Left cardiac atrium (tissue), 4 donors: ENCODE data around the gene ASIC2. TPM values are rescaled to one million over a fixed set of nuclear protein-coding genes. Genes with fewer than 3 reads are reported as not detected.
A peak's percentile ranks its signal among the peaks of the same experiment; 100 is the strongest.

Experiments used
- ATAC-seq, 2 donors: fragments of 200-7000 bp; cut with Tn5 transposase; one replicate each; pipeline ENCODE4 v1.9.1; 2020; ENCODE audit warnings: mild to moderate bottlenecking in 2 of 2, moderate library complexity in 2 of 2
- DNase-seq: peaks from one replicate; pipeline ENCODE4 v3.0.0-alpha.2; 2020
- intact Hi-C, 2 donors: fragments of 100-400 bp; cut with DNase I; formaldehyde crosslinking; loops; one replicate each; pipeline versions ENCODE4 v1.14.1 to v1.15.1; 2022 to 2023
- long read RNA-seq: library from polyadenylated mRNA; unstranded; transcript quantifications from one replicate; pipeline ENCODE4 v2.0.0, GENCODE V29; 2021
- total RNA-seq, 2 donors: library from RNA; stranded (reverse); fragmentation: NEBNext Ultra II Directional; extraction: Animal tissue kit (Norgen Biotek cat#: 25700); gene quantifications; one replicate each; pipeline ENCODE4 v1.2.1, GENCODE V29; 2021
- donor health status: DM: no; HTN: yes; CAD: no.
- donor health status: DM: no; HTN: yes; CAD: no; lungs with severe emphysema.
- donor health status: DM: yes; HTN: yes; CAD: no.
- donor health status: Dilated cardiomyopathy.

ASIC2 gene
- under 1 TPM in 1 of 2 donors, not detected in 1; 0.08 TPM for total RNA-seq
- long read RNA-seq: 0 reads

GRCh38 chr17:33292981-33293867, at the start of gene ASIC2:
Gene ASIC2, minus strand, starts transcription at chr17:33293295.
- ATAC-seq: peak; percentile 53 to 80
- DNase-seq: no peak
- intact Hi-C loops: loop anchor here in 1 of 2 donors (10.0 kb wide), 1 partner anchor 58 kb away; no protein-coding TSS in a partner anchor

DNA sequence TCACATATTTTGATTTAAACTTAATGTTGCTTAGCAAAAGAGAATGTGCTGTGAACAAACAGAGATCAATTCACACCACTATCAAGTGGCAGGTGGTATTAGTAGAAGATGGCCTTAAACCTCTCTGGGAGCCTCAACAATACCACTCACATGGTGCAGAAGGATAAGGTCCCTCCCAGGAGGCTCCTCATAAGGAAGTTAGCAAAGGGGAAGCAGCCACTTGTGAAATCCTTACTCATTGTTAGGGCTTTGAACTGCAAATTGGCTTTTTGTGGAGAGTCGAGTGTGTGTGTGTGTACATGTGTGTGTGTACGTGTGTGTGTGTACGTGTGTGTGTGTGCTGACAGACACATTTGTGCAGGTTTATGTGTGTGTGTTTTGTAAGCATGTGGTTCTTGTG, 48.9 kb upstream of the ASIC2 start:
- intact Hi-C loops: no loop called here
- ATAC-seq (no peak), DNase-seq (no peak)

- ATAC-seq (no peak), DNase-seq (no peak)
- intact Hi-C loops: no loop called here
Measured at GRCh38 chr17:33338242-33338641, 45.1 kb upstream of the ASIC2 start.

DNA sequence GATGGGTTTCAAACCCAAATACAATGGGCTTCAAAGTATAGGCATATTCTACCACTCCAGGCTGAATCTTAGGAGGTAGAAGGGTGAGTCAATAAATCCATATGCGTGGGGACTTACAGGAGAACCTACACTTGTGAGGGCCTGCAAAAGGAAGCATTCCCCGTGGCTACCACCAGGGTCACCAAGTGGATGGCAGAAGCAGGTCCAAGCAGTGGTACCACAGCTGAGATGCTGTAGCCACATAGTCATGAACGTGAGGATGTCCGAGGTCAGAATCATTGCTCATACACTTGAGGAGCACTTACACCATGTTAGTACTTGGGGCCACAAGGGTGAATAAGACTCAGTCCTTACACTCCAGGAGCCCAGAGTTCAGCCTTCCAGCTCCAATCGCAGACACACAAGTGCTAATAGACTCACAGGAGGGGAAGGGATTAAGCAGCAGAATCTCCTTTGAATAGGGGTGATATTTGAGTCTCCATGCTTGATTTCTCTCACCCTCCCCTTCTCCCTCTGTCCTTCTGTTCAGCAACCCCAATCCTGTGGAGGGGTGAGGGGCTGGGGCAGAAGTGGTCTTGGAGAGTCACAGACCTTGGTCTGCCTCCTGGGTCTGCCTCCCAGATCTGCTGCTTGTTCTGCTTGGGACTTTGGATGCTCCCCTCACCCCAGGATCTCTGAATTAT, 42.5 kb upstream of the ASIC2 start:
- DNase-seq: no peak
- intact Hi-C loops: no loop called here
- no peak for ATAC-seq

DNA sequence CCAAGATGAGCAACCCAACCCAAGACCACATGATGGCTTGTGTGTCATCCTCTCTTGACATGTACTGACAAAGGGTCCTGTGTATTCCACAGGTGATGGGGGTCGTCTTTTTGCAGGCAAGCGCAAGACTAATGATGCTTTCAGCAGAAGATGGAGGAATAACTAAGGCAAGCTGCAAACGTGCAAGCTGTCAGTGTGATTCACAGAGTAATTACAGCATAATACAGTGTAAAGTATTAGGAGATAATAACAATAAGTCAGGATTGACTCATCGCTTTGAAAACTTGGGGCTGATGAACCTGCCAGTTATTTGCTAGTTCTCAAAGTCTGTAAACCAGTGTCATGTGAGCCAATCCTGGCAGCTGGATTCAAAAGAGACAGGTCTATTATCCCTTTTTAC, 41.6 kb upstream of the ASIC2 start:
- intact Hi-C loops: no loop called here
- DNase-seq (no peak), ATAC-seq (no peak)

- no peak for DNase-seq
- no peak for ATAC-seq
- intact Hi-C loops: no loop called here
Measured at GRCh38 chr17:33330877-33331276, 37.8 kb upstream of the ASIC2 start.

- ATAC-seq: no peak
- intact Hi-C loops: no loop called here
- DNase-seq: no peak
Measured at GRCh38 chr17:33328129-33328528, 35.0 kb upstream of the ASIC2 start.

DNA sequence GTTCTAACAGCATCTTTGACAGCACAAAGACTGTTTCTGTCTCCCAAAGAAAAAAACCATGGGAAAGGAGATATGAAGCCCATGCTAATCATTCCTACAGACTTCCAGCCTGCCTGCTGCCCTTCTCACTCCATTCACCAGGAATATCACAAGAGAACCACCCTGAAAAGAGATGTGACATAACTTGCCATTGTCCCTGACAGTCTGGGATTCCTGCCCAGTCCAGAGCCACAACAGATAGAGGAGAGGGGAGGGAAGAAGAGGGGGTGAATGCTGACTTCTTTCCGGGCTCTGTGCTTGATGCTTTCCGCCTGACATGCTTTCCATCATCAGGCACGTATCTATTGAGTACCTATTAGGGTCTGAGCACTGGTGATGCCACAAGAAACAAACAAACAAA, 31.6 kb upstream of the ASIC2 start:
- DNase-seq: no peak
- intact Hi-C loops: no loop called here
- ATAC-seq: no peak

DNA sequence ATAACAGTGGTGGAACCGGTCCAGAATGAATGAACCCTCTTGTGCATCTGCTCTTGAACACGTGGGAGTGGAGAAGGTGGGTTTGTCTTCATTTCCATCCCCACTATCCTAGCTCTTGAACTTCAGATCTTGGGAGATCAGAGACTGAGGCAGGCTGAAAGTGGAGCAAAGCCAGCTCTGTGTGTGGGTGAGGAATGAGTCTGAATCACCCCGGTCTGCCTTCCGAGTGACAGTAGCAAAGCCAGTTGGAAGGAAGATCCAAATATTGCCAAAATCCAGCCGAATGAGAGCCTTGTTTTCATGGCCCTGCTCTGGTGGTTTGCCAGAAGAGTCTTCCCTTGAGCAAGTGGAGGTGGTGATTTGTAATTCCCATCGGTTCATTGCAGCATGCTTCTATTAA, 29.0 kb upstream of the ASIC2 start:
- intact Hi-C loops: no loop called here
- ATAC-seq: no peak
- DNase-seq: no peak

GRCh38 chr17:33318241-33318640, 25.1 kb upstream of the ASIC2 start:
- intact Hi-C loops: no loop called here
- DNase-seq (no peak), ATAC-seq (no peak)

- intact Hi-C loops: no loop called here
- ATAC-seq: peak in 1 of 2 donors; percentile 80
Measured at GRCh38 chr17:33316746-33317145, 23.7 kb upstream of the ASIC2 start.

GRCh38 chr17:33310296-33310695, 17.2 kb upstream of the ASIC2 start:
- intact Hi-C loops: no loop called here
- ATAC-seq (no peak), DNase-seq (no peak)

More at GRCh38 chr17:33316746-33317145, 23.7 kb upstream of the ASIC2 start:
- DNase-seq: no peak

- ATAC-seq (no peak), DNase-seq (no peak)
- intact Hi-C loops: no loop called here
Measured at GRCh38 chr17:33303254-33303653, 10.2 kb upstream of the ASIC2 start.

DNA sequence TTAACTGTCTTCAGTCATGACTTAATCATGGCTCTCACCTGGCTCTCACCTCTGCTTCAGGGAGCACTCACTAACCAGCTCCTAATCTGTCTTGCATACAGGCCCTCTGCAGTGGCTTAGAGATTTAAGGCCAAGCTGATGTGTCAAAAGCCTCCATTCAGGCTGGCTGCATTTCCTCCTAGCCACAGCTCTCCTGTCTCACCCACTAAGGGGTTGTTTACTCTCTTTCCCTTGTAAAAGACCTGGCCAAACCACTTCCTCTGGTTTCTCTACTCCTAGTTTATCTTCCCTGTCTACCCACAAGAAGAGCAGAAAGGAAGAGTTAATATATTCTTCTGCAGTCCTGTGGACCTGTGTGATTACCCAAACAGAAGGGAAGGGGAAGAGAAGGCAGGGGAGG, 9.3 kb upstream of the ASIC2 start:
- ATAC-seq (no peak), DNase-seq (no peak)
- intact Hi-C loops: no loop called here

GRCh38 chr17:33300241-33300640, 7.1 kb upstream of the ASIC2 start:
- ATAC-seq (no peak), DNase-seq (no peak)
- intact Hi-C loops: no loop called here

DNA sequence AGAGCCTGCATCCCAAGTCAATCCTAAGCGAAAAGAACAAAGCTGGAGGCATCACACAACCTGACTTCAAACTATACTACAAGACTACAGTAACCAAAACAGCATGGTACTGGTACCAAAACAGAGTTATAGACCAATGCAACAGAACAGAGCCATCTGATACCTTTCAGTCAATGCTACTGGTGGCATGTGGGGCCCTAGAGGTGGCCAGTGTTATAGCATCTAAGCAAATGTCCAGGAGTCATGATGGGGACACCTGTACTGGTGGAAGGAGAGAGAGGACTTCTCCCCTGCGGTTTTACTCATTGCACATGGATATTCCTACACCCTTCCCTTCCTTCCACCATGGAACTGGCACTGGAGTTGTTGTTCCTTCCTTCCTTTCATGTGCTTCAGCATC, 6.0 kb upstream of the ASIC2 start:
- no peak for ATAC-seq
- no peak for DNase-seq
- intact Hi-C loops: loop anchor here in 1 of 2 donors (10.0 kb wide), 1 partner anchor 64 kb away; no protein-coding TSS in a partner anchor

DNA sequence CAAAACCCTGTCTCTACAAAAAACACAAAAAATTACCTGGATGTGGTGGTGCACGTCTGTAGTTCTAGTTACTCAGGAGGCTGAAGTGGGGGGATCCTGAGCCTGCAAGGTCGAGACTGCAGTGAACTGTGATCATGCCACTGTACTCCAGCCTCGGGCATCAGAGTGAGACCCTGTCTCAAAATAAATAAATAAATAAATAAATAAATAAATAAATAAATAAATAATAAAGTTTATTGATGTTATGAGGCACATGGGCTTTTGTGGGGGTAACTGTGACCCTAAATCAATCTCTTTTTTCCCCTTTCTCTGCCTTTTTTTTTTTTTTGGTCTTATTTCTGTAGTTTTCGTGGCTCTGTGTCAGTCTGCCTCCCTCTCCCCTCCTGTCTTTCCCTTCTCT, 4.5 kb upstream of the ASIC2 start:
- intact Hi-C loops: loop anchor here in 1 of 2 donors (10.0 kb wide), 1 partner anchor 63 kb away; no protein-coding TSS in a partner anchor
- ATAC-seq: no peak

DNA sequence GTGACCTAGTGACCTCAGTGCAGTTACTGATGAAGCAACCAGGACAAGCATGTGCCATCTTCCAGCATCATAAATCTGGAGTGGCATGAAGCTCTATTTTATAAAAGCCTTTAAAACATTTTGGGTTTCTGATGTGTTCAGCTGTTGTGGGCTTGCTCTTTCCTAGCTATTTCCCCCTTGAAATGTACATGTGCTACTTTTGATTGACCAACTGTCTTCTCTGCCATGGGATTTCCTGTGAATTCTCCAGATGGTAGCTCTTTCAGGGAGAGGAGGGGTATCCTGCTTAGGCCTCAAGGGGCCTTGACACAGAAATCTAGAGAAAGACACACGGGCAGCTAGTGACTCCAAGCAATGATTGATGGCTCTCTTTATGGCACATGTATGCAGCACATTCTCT, 1.9 kb upstream of the ASIC2 start:
- ATAC-seq (no peak), DNase-seq (no peak)
- intact Hi-C loops: loop anchor here in 1 of 2 donors (10.0 kb wide), 1 partner anchor 60 kb away; no protein-coding TSS in a partner anchor

More for the DNA sequence above, 4.5 kb upstream of the ASIC2 start:
- DNase-seq: no peak

DNA sequence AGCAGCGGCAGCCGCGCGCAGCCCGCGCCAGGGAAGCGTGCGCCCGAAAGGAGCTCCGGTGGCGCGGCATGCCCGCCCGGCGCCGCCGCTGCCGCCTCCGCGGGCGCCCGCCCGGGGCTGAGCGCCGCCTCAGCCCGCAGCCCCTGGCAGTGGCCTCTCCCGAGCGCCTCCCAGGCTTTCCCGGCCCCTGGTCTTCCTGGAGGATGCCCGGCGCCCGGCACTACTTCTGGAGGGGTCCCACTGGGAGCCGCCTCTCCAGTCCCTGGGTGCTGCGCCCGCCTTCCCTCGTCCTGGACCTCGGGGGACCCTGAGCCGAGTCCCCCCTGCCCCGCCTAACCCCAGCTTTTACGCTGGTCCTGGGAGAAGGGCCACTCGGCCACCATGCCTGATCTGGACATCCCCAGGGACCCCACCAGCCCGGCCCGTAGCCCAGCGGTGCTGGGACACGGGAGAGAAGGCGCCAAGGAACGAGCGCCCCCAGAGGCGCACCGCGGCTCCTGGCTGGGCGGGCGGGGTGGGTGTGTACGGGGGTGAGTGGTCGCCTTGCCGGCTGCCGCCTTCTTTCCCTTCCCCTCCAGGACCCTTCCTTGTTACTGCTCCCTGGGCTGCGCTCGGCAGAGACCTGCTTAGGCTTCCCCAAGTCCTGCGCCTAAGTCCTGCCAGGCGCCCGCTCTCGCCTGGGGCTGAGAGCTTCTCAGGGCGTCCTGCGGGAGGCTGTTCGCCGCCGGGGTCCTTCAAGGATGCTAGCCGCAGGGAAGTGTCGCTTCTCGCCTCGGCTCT, 704 bp downstream of the ASIC2 start:
- DNase-seq (no peak), ATAC-seq (peak; percentile 55 to 63)
- intact Hi-C loops: loop anchor here in 1 of 2 donors (10.0 kb wide), 1 partner anchor 58 kb away; no protein-coding TSS in a partner anchor
